ENCODE data around the gene SSC5D. TPM values are rescaled to one million over a fixed set of nuclear protein-coding genes. Genes with fewer than 3 reads are reported as not detected.

SSC5D gene
- total and polyA plus RNA-seq, 2 experiments from 2014 or later = 0.23 to 0.69 TPM

GRCh38 chr19:55519451-55520311, 31.4 kb downstream of the SSC5D start (continued):
- TF ChIP-seq CTCF (conservative IDR thresholded peaks at IDR 0.05; ENCODE audit: low read depth in 2 of 2) (no peak), EZH2phosphoT487 (IDR thresholded peaks at IDR 0.05; ENCODE audit: unreplicated experiment) (no peak), REST (IDR thresholded peaks at IDR 0.05; ENCODE audit: unreplicated experiment) (no peak), STAT1 (IDR thresholded peaks at IDR 0.05; ENCODE audit: unreplicated experiment) (no peak), NANOG (IDR thresholded peaks at IDR 0.05; ENCODE audit: borderline replicate concordance) (no peak), ZNF114 (CRISPR knock-in tag; IDR thresholded peaks at IDR 0.05) (no peak), ZNF331 (CRISPR knock-in tag; IDR thresholded peaks at IDR 0.05; ENCODE audit: low read depth) (no peak), JUNB (IDR thresholded peaks at IDR 0.05; ENCODE audit: unreplicated experiment) (no peak), EZH2 (IDR thresholded peaks at IDR 0.05; ENCODE audit: low read depth, unreplicated experiment) (no peak), ETS1 (IDR thresholded peaks at IDR 0.05) (no peak)

- no peak overlapping the region for H3K27ac Mint-ChIP-seq
- H3K4me3 ChIP-seq = no peak overlapping the region
- no peak overlapping the region for H2AFZ ChIP-seq
- peaks cover 8% of the 10 kb centered on the region for H3K27me3 Mint-ChIP-seq (ENCODE audit: insufficient read depth, low read depth, poor library complexity)
- no peak overlapping the region for H3K4me2 ChIP-seq
- H3K4me3 Mint-ChIP-seq = no peak overlapping the region
- peaks cover 1% of the 10 kb centered on the region; the same call in 2 of the 3 replicates for H3K4me1 Mint-ChIP-seq
- H3F3A ChIP-seq (replicated peaks; ENCODE audit: low read depth) = no peaks in the 10 kb centered on the region
- H3K27me3 ChIP-seq (ENCODE audit: insufficient read depth) = 0 out of 2 replicates have a peak, but pooled peaks cover 2% of the 10 kb centered on the region
- no peak for ATAC-seq
- H3K27ac ChIP-seq (ENCODE audit: low read depth) = no peak overlapping the region
- no peaks in the 10 kb centered on the region for H3K4me1 ChIP-seq (ENCODE audit: insufficient read depth)
- H3K9me2 ChIP-seq (ENCODE audit: insufficient read depth) = 0 out of 2 replicates have a peak, but pooled peaks cover 5% of the 10 kb centered on the region
- H3K36me3 ChIP-seq (ENCODE audit: insufficient read depth) = no peaks in the 10 kb centered on the region
- H4K20me1 ChIP-seq (replicated peaks; ENCODE audit: insufficient read depth) = no peaks in the 10 kb centered on the region
- TF ChIP-seq EZH2phosphoT487 (IDR thresholded peaks at IDR 0.05; ENCODE audit: unreplicated experiment) (no peak), JUNB (IDR thresholded peaks at IDR 0.05; ENCODE audit: unreplicated experiment) (no peak)
- no peaks in the 10 kb centered on the region for H3K36me3 Mint-ChIP-seq (ENCODE audit: low read depth)
- DNase-seq (ENCODE audit: low spot score) = no peak
- no peaks in the 10 kb centered on the region for H3K9me3 Mint-ChIP-seq
- H3K79me2 ChIP-seq (replicated peaks; ENCODE audit: insufficient read depth) = no peaks in the 10 kb centered on the region
Measured at GRCh38 chr19:55520691-55521292, 32.6 kb downstream of the SSC5D start.
